ENCODE results near the gene TBC1D30.

- peak; percentile 81 to 94 (median 85) for TF ChIP-seq CTCF (IDR thresholded peaks at IDR 0.05)
- no peak for TF ChIP-seq POLR2A (IDR thresholded peaks at IDR 0.05)
Observed at GRCh38 chr12:64890873-64891468, 66.5 kb downstream of the TBC1D30 start.
